NCI-H69 (cell line): Measurements from ENCODE around the gene TSACC.
A peak's percentile ranks its signal among the peaks of the same experiment; 100 is the strongest.

Source experiments
- DNase-seq: peaks from one replicate; lab custom pipeline; 2025; lab: John Stamatoyannopoulos, UW

TSACC gene

DNA sequence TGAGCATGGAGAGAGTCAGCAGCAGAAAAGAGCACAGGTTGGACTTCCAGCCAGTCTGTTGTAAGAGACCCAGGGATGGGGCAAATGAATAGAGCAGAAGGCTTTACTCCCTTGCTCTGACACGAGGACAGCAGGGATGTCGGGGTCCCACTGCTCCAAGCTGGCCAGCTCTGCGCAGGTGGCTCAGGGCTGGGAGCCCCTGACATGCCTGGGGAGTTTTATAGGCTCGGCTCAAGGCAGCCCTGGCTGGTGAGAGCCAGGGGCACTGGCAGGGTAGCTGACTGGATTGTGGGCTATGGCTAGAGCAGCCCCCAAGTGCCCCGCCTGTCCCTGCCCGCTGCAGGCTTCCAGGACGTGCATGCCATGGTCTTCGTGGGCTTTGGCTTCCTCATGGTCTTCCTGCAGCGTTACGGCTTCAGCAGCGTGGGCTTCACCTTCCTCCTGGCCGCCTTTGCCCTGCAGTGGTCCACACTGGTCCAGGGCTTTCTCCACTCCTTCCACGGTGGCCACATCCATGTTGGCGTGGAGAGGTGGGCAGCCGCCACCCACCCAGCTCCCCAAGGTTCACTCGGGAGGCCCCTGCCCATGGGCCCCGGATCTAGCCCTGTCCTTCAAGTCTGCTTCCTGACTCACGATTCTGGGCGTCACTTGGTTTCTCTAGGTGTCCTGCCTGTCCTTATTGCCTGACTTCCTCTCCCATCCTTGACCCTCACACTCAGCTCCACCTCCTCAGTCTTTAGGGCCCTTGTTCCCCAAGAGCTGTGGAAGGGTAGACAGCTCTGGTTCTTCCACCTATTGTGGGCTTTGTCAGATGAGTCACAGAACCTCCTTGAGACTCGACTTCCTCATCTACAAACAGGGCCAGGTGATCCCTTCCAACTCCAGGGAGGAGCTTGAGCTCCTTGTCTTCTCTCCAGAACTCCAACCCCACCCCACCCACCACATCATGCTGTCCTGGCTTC, 38.9 kb downstream of the TSACC start:
- DNase-seq: no peak

DNA sequence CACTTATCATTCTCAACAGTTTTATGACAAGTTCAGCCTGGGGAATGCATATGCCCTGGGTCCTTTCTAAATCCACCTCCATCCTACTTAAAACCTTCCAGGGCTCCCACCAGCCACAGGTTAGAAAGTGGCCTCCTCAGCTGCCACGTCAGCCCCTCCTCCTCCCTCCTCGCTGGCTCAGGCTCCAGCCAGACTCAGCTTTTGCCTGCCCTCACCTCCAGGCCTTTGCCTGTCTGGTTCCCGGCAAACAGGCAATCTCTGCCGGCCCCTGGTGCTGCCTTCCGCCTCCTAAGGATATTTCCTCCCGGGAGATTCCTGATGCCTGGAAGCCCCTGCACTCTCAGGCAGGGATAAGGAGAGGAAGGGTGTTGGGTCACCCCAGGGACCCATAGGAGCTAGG, 40.2 kb downstream of the TSACC start:
- no peak for DNase-seq

DNA sequence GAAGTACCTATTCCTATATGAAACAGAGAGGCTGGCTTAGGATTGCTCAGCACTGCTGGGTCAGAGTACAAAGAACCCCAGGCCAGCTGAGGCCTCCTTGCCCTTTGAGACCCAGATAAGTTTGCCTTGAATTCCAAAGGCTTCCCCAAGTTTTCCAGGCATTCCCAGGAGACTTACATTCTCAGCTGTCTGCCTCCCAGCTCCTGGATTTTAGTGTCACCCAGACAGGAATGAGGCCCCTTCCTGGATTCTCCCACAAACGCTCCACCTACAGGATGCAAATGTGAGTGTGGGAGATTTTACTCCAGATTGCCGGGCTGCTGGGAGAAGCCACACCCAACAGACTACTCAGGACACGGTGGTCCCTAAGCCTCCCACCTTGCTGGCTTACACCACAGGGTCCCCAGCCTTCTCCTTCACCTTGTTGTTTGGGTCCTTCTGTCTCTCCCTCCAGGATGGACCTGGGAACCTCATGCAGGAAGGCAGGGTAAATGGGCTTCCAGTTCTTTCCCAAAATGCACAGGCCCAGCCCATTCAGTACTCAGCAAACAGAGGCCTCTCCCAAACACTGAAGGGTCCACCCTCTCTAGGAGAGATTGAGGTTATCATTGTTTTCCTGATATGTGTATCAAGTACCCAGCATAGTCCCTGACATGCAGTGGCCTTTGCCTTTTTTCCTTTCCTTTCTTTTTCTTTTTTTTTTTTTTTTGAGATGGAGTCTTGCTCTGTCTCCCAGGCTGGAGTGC, 41.3 kb downstream of the TSACC start:
- peak; percentile 17 for DNase-seq

DNA sequence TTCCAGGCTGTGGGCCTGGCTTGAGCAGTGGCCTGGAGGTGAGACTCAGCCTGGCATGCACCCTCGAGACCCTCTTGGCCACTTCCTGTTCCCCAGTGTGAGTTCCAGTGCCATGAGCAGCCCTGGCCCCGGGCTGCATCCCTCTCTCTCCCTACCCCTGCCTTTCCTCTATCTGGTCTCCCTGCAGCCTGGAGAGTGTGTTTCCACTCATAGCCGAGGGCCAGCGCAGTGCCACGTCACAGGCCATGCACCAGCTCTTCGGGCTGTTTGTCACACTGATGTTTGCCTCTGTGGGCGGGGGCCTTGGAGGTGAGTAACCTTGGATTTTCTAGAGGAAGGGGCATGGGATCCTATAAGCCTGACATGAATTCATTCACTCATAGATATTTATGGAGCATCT, 44.2 kb downstream of the TSACC start:
- DNase-seq: no peak

DNA sequence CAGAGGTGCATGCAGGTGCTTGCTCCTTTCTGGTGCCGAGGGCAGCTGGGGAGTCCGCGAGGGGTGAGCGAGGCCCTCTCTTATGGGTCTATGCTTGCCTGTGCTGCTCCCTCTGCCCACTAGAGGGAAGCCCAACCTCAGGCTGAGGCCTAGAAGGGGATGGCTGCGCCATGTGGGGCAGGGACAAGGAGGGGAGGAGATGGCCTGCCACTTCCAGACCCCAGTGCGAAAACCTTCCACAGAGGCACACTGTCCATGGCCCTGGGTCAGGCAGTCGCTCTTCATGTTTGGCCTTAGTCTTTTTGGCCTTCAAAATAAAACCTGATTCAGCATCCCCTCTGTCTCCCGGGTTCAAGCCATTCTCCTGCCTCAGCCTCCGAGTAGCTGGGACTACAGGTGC, 44.7 kb downstream of the TSACC start:
- peak; percentile 80 for DNase-seq

DNA sequence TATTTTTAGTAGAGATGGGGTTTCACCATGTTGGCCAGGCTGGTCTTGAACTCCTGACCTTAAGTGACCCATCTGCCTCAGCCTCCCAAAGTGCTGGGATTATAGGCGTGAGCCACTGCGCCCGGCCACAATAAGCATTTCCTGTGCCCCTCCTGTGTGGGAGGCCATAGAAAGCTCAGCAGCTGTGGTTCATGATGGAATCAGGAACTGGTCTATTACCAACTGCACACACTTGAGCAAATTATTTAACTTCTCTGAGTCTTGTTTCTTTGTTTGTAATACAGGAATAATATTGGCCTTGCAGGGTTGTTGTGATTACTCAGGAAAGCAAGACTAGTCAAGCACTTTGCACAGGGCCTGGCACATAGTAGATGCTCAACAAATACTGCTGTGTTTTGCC, 45.7 kb downstream of the TSACC start:
- no peak for DNase-seq

DNA sequence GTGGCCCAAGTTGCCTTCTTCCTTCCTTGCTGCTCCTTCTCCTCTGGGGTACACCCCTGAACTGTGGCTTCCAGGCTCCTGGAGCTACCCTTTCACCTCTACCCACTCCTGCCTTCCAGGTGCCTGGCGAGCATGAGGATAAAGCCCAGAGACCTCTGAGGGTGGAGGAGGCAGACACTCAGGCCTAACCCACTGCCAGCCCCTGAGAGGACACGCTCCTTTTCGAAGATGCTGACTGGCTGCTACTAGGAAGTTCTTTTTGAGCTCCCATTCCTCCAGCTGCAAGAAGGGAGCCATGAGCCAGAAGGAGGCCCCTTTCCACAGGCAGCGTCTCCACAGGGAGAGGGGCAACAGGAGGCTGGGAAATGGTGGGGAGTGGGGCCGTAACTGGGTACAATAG, 46.3 kb downstream of the TSACC start:
- DNase-seq: no peak

DNA sequence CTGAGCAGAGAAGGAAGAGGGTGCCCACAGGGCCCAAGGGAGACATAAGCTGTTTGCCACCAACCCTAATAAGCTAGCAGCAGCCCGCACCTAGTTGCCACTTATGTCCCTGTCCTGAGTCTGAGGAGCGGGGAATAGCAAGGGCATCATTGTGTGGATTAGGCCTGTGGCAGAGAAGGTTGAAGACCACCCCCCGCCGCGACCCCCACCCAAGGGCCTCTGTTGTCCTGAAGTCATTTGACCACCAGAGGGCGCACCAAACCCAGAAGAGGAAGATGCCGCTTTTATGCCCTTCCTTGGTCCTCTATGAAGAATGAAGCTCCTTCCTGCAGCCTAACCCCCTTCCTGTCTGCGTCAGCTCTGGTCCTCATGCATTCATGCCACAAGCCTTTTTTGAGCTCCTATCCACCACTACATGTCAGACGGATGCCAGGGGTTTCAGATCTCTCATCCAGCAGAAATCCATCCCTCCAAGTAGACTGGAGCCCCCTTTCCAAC, 47.3 kb downstream of the TSACC start:
- DNase-seq: peak; percentile 88

DNA sequence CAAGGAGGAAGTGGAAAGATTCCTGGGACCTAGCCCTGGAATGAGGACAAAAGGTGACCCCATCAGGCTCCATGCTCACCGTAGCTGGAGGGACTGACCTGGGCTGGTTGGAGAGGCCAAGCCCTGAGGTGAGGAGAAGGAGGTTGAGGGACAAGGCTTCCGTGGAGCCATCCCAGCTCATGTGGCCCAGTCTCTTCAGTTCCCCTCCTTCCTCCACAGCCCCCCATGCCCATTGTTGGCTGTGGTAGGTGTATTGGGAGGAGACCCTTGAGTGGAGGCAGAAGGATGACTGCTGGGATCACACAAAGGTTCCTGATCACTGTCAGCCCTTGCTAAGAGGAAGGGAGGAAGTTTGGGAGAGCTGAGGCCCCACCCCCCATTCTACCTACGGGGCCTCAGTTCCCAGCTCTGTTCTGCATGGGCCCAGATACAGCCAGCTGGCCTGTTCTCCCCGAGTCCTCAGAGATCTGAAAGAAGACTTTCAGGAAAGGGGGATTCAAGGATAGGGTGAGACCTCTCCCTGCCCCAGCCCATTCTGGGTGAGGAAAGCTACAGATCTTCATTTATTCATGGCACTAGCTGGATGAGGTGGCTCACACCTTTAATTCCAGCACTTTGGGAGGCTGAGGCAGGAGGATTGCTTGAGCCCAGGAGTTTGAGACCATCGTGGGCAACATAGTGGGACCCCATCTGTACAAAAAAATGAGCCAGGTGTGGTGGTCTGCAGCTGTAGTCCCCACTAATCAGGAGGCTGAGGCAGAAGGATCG, 48.0 kb downstream of the TSACC start:
- no peak for DNase-seq

DNA sequence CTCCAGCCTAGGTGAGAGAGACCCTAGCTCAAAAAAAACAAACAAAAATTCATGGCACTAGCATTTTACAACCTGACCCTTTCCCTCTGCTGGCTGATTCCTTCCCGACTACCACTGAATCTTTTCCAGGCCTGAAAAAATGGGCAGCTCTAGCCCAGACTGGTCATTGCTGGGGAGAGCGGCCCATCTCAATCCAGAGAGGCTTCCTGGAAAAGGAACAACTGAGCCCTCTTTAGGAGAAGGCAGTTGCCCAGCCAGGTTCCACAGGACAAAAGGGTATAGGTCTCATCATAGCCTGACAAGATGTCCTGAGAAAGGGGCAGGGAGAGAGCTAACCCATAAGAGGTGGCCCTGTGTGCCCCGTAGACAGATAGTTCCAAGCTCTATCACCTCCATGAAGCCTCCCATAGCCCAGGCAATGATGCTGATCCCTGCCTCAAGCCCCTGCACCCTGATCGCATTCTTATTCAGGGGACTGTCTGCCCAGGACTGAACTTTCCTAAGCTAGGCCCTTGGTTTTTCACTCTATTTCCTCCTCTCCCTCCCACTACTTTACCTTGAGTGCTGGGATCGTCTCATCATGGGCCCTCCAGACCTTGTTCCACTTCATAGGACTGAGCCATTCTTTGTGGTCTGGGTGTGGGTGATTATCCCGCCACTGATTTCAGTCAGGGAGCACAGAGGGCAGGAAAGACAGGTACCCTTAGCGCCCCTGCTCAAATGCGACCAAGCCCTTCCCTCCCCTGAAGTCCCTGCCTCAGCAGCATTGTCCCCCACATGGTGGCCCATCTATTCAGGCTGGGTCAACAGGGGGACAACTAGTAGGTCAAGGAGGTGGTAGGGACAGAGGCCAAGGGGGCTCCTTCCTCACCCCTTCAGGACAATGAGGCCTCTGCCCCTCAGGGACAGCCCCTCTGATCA, 48.9 kb downstream of the TSACC start:
- no peak for DNase-seq

DNA sequence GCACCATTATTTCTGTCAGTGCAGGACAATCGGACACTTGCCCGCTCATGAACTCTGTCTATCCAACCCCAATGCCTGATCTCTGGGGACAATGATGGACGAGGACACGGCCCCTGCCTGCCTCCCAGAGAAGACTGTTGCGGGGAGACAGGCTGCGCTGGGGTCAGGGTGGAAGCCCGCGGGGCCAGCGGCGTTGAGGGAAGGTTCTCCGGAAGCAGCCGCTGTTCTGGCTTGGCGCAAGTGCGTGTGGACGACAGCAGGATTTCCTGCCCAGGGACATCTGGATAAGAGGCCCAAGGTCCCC, 49.5 kb downstream of the TSACC start:
- no peak for DNase-seq

DNA sequence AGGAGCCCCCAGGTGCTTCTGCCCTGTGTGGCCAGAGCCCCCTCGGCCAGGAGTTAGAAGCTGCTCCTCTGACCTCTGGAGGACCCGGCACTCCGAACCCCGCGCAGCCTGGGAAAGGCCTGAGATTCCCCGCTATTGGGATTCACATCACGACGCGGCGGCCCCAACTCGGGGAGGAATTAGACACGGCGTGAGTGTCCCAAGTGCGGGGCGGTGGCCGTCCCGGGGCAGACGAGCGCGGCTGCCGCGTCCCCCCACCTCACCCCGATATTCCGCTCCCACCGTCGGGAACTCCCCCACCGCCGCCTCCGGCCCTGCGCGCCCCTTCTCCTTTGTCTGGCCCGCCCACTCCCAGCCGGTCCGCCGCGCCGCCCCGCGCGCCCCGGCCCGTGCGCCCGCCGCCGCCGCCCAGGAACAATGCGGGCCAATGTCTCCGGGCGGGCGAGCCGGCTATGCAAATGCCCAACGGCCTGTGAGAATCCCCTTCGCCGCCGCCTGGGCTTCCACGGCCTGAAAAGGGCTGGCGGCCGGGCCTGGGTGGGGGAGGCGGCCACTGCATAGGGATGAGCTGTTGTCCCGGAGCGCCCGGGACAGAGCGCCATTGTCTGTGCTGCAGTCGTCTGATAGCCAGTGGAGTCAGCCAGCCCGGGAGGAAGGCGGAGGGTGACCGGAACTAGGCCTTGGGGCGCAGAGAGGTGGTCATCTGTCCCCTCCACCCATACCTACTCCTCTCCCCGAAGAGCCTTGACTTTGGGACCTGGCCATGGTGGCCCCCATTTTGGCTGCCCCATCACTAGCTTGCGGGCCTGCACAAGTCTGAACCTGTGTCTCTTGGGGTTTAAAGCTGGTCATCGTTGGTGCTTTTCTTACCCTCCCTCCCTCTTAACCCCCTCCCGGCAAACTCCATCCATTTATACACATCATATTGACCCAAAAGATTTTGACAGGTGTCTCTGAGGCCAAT, 50.1 kb downstream of the TSACC start:
- DNase-seq: no peak

DNA sequence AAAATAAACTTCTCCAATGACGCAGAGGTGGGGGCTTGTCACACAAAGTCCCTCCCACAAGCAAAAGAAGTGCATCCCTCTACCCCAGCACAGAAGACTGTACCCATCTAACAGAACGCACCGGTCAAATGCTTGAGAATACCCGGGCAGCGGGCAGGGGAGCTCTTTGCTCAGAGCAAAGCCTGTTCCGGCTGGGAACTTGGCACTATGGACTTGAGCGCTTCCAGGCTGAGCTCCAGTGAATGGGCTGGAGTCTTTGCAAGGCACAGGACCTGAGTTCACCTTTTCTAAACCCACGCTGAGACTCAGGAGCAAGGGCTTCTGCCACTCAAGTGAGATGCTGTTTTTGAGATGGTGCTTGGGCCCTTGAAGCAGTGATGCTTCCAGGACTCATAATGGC, 51.0 kb downstream of the TSACC start:
- DNase-seq: no peak

DNA sequence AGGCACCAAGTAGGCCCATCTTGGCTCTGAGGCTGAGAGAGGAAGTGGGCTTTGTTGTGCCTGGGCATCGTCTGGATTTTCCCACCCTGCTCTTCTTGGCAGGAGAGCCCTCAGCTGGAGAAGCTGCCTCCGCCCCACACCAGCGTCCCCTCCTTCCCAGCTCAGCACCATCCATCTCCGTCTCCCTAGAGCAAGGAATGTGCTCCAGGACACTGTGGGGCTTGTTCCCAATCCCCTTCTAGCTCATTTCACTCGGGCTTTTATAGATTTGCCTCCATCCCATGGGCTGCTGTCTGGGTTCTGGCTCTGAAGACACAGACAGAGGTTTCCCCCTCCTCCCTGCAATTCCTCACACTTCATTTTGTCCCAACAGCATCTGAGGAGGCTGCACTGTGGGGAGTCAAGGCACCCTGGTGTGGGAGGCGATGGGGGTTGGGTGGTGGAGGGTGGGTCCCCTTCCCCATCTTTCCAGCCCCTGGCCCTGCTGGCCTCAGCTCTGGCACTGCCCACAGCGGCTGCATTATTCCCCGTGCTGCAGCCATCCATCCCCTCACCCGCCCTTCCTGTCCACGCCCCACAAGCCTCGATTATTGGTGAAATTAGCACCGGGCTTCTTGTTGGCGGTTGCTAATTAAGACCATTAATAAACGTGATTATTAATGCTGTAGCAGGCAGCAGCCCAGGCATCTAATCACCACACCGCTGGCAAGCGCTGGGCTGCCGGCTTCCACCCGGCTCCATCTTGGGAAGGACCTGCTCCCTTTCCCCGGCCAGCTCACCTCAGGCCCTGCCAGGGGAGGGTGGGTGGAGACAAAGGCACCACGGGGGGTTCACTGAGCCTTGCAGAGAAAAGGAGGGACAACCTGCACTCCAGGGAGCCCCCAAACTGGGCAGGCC, 52.4 kb downstream of the TSACC start:
- DNase-seq: peak; percentile 19

DNA sequence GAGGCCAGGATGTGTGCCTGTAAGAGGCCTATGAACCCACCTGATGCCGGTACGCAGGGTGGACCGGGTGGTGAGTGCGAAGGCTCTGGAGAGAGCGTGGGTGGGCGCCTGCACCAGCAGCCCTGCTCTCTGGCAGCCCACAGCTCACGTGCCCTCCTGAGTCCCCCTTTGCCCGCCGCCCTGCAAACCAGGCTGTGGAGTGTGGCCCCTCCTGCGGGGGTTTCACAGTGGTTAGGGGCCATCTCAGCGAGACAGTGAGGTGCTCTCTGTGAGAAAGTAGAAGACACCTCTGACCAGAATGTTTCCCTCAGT, 53.0 kb downstream of the TSACC start:
- DNase-seq: no peak

DNA sequence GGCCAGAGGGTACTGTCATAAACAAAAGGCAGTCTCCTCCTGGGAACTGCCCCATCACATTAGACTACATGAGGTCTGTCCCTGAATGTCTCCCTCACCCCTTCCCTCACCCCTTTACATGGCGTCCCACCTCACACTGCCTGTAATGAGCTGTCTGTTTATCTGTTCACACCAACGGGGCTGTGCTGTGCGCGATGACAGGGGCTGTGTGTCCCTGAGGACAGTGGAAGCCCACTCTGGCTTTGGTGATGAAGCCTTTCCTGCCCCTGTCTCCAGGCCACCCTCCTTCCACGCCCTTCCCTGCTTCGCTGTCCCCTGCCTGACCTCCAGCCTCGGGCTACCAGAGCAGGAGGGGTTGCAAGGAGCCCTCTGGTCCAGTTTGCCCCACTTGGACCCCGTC, 53.4 kb downstream of the TSACC start:
- DNase-seq: no peak

DNA sequence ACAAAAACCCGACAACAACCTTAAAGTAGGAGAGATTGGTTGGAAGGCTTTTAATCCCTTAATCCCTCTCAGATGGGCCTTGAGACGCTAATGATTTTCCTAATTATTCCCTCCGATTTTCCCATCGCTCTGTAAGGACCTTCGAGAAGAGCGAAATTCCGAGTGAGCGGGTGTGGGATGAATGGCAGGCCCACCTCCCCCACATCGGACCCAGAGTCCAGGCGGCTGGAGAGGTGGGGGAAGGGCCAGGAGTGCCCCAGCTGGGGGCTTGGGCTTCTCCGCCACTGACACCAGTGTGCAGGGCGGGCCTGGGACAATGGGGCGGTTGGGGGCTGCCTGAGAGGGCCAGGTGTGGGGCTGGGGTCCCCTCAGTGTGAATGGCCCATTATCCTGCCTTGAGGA, 54.1 kb downstream of the TSACC start:
- no peak for DNase-seq

DNA sequence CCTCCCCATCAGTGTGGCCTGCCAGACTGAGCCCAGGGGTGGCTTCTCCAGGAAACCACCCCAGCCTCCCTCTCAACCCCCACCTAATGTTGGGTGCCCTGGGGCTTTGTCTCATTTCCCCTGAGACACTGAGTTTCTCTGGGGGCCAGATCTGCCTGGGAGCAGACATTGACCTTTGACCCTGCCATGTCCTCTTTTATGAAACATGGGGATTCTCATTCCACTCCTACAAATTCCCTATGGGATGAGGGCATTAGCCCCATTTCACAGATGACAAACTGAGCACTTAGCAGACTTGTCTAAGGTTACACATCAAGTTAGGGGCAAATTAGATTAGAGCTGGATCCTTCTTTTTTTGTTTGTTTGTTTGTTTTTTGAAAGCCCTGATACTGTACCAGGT, 54.8 kb downstream of the TSACC start:
- DNase-seq: no peak

DNA sequence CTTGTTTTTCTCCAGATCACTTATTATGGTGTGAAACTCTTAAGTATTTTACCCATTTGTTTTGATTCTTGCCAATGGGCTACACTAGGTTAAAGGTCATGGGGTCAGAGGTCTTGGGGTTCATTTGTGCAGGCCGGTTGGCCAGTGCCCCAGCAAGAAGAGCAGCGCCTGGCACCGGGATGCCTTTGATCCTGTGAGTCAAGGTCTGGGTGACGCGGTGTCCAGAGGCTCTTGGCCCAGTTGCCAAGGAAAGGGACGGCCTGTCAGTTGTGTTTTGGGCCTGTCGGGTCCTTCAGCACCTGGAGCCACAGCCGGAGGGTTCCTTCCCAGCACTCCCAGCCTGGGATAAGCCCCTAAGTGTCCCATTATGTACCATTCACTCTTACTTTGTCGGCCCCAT, 55.8 kb downstream of the TSACC start:
- no peak for DNase-seq
